CD4-positive, alpha-beta T cell treated with Interleukin-12 subunit alpha and Interleukin-12 subunit beta, for 1 hour (primary cell): Measurements from ENCODE around the gene GATA5.
"Not testable (repeated sequence)": the region's sequence is repeated elsewhere in the genome, so short reads cannot be mapped to it uniquely, and the experiment has no call there.

Experiments used
- DNase-seq: peaks from one replicate; pipeline ENCODE4 v3.0.0-alpha.2; 2020

The GATA5 gene

GRCh38 chr20:62503401-62504178, 27.8 kb upstream of the GATA5 start:
- no peak for DNase-seq

- no peak for DNase-seq
Measured at GRCh38 chr20:62502496-62503095, 26.8 kb upstream of the GATA5 start.

GRCh38 chr20:62501801-62502495, 26.2 kb upstream of the GATA5 start:
- DNase-seq = peak; percentile 61

- DNase-seq = peak; percentile 78
Measured at GRCh38 chr20:62500237-62500864, 24.6 kb upstream of the GATA5 start.

- DNase-seq = peak; percentile 3
Measured at GRCh38 chr20:62499758-62500236, 24.0 kb upstream of the GATA5 start.

- no peak for DNase-seq
Measured at GRCh38 chr20:62498874-62499273, 23.1 kb upstream of the GATA5 start.

GRCh38 chr20:62496568-62497218, 20.9 kb upstream of the GATA5 start:
- DNase-seq = peak; percentile 10

- no peak for DNase-seq
Measured at GRCh38 chr20:62495749-62496567, 20.2 kb upstream of the GATA5 start.

GRCh38 chr20:62494980-62495748, 19.4 kb upstream of the GATA5 start:
- DNase-seq = no peak

- DNase-seq = no peak
Measured at GRCh38 chr20:62494537-62494936, 18.7 kb upstream of the GATA5 start.

GRCh38 chr20:62493886-62494285, 18.1 kb upstream of the GATA5 start:
- DNase-seq = no peak

GRCh38 chr20:62493253-62493885, 17.6 kb upstream of the GATA5 start:
- DNase-seq = no peak

- DNase-seq = no peak
Measured at GRCh38 chr20:62492711-62493110, 16.9 kb upstream of the GATA5 start.

- not testable (repeated sequence) for DNase-seq
Measured at GRCh38 chr20:62490783-62491182, 15.0 kb upstream of the GATA5 start.

- no peak for DNase-seq
Measured at GRCh38 chr20:62489932-62490263, 14.1 kb upstream of the GATA5 start.

GRCh38 chr20:62489186-62489931, 13.6 kb upstream of the GATA5 start:
- no peak for DNase-seq

GRCh38 chr20:62488470-62488869, 12.7 kb upstream of the GATA5 start:
- no peak for DNase-seq

- no peak for DNase-seq
Measured at GRCh38 chr20:62487561-62488354, 12.0 kb upstream of the GATA5 start.

GRCh38 chr20:62487118-62487517, 11.3 kb upstream of the GATA5 start:
- no peak for DNase-seq
